Mucosa of descending colon (tissue), 3 donors: ENCODE data around the gene ANKRD13D. TPM values are rescaled to one million over a fixed set of nuclear protein-coding genes. Genes with fewer than 3 reads are reported as not detected.

ENCODE experiments used
- ATAC-seq: fragments of 200-7000 bp; cut with Tn5 transposase; one replicate; pipeline ENCODE4 v1.9.1; 2020; ENCODE audit warnings: mild to moderate bottlenecking, moderate library complexity
- DNase-seq, 3 donors: peaks; one replicate each; pipeline ENCODE4 v3.0.0-alpha.2; 2020
- H3K36me3 ChIP-seq: fragments of 200-600 bp; one replicate; pipeline ENCODE4 v1.8.0; 2021; ENCODE audit warnings: low read depth, mild to moderate bottlenecking
- H3K4me1 ChIP-seq: fragments of 200-600 bp; one replicate; pipeline ENCODE4 v1.8.0; 2021; ENCODE audit warnings: low read depth, mild to moderate bottlenecking
- H3K4me3 ChIP-seq: fragments of 200-600 bp; one replicate; pipeline ENCODE4 v1.8.0; 2021; ENCODE audit warnings: mild to moderate bottlenecking
- H3K9me3 ChIP-seq: fragments of 200-600 bp; one replicate; pipeline ENCODE4 v1.8.0; 2021; ENCODE audit warnings: mild to moderate bottlenecking
- CTCF ChIP-seq: fragments of 200-600 bp; IDR thresholded peaks from one replicate; pipeline ENCODE4 v1.8.0; 2022; ENCODE audit warnings: antibody characterized with exemption, mild to moderate bottlenecking
- intact Hi-C, 2 donors: fragments of 100-400 bp; cut with DNase I in 1 of 2; cut with micrococcal nuclease in 1 of 2; formaldehyde crosslinking; loops; one replicate each; pipeline versions ENCODE4 v1.11.0 to v1.11.1; 2022; cut with DNase I, micrococcal nuclease
- total RNA-seq, 3 donors: library from RNA; stranded (reverse); fragmentation: NEBNext Ultra II Directional in 2 of 3; extraction: Animal tissue kit (Norgen Biotek cat#: 25700) in 2 of 3; gene quantifications; one replicate each; pipeline versions ENCODE4 v1.2.1 to v1.2.4, GENCODE V29; 2021 to 2023
- donor health status: DM: no; HTN: no; CAD: no; lungs with moderate emphysema.
- donor health status: DM: no; HTN: no; CAD: no.
- donor health status: DM: no; HTN: yes; CAD: no.

ANKRD13D gene
- total RNA-seq, 3 donors from 2014 or later, result 20.0 to 46.3 (median 26.7) TPM

GRCh38 chr11:67344264-67344663 is 55.2 kb downstream of the ANKRD13D start:
- H3K9me3 ChIP-seq, result no peaks in the 10 kb centered on the region
- no peak overlapping the region for H3K4me3 ChIP-seq
- TF ChIP-seq CTCF, result no peak
- DNase-seq, result peak in 1 of 3 donors; percentile 9
- intact Hi-C loops, result no loop called here
- H3K4me1 ChIP-seq, result peaks cover 29% of the 10 kb centered on the region
- no peak for ATAC-seq
- H3K36me3 ChIP-seq, result no peaks in the 10 kb centered on the region

DNA sequence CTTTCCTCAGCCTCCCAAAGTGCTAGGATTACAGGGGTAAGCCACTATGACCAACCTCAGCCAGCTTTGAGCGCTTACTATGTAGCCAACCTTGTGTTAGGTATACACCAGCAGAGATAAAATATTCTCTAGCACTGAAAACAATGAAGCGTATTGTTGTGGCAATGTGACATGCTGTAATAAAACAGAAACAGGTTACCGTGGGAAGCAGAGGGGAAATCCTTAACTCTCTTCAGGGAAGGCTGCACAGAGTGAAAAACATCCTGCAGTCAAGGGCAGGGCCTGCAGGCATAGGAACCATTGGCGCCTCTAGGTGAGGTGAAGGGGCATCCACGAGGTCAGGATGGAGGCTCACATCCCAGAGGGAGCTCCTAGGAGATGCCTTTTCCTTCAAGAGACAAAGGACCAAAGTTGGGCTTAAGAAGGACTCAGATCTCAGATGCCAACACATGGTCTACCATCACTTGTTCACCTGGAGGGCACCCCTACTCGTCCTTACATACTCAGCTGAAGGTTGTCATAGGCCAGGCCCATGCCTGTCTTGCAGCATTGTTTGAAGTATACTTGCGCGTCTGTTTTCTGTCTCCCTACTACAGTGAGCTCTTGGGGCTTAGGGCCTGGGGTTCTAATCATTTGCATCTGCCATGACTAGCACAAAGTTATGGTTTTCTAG is 56.3 kb downstream of the ANKRD13D start:
- Histone ChIP-seq H3K9me3 (no peaks in the 10 kb centered on the region), H3K4me3 (no peak overlapping the region), H3K4me1 (peaks cover 29% of the 10 kb centered on the region), H3K36me3 (no peaks in the 10 kb centered on the region)
- intact Hi-C loops, result no loop called here
- peak in 2 of 3 donors; percentile 38 to 51 for DNase-seq
- no peak for TF ChIP-seq CTCF
- peak; percentile 67 for ATAC-seq

GRCh38 chr11:67345920-67346819 is 57.1 kb downstream of the ANKRD13D start:
- intact Hi-C loops, result no loop called here
- Histone ChIP-seq H3K36me3 (no peaks in the 10 kb centered on the region), H3K9me3 (no peaks in the 10 kb centered on the region), H3K4me3 (no peak overlapping the region), H3K4me1 (peaks cover 36% of the 10 kb centered on the region)
- peak in 1 of 3 donors; percentile 76 for DNase-seq
- TF ChIP-seq CTCF, result peak; percentile 61
- peak; percentile 90 for ATAC-seq

- no peak overlapping the region for H3K4me3 ChIP-seq
- no peaks in the 10 kb centered on the region for H3K36me3 ChIP-seq
- ATAC-seq (no peak), DNase-seq (peak in 1 of 3 donors; percentile 23)
- intact Hi-C loops, result no loop called here
- H3K4me1 ChIP-seq, result peaks cover 51% of the 10 kb centered on the region
- H3K9me3 ChIP-seq, result no peaks in the 10 kb centered on the region
- no peak for TF ChIP-seq CTCF
Observed at GRCh38 chr11:67347964-67348749, 59.1 kb downstream of the ANKRD13D start.

DNA sequence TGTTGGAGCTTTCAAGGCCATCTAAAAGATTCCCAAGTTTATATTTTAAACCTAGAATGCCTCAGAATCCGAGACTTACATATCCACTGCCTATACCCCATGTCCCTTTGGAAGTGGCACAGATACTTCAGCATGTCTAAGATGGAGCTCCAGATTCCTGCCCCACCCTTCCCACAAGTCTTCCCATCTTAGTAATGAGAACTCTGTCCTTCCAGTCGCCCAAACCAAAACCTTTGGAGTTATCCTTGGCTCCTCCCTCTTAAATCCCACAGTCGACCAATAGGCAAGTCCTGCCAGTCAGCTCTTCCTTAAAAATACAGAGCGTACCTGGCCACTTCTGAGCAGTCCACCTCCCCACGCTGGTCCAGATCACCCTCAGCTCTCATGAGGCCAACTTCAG is 59.9 kb downstream of the ANKRD13D start:
- Histone ChIP-seq H3K4me1 (peaks cover 56% of the 10 kb centered on the region), H3K9me3 (no peaks in the 10 kb centered on the region)
- no peak for DNase-seq

More for the DNA sequence above, 59.9 kb downstream of the ANKRD13D start:
- no peaks in the 10 kb centered on the region for H3K36me3 ChIP-seq
- intact Hi-C loops, result no loop called here
- no peak overlapping the region for H3K4me3 ChIP-seq
- TF ChIP-seq CTCF, result no peak
- no peak for ATAC-seq
